ENCODE data around the gene MORC2.

GRCh38 chr22:30893434-30894370, 74.9 kb downstream of the MORC2 start:
- TF ChIP-seq CTCF (conservative IDR thresholded peaks at IDR 0.05 in 1 of 2, IDR thresholded peaks at IDR 0.05 in 1 of 2; ENCODE audit: low read depth in 1 of 2, low read length in 2 of 2) (no peak), EZH2 (IDR thresholded peaks at IDR 0.05; ENCODE audit: low read length, missing control alignments) (no peak)
